Muscle of leg (tissue), 11 donors: Measurements from ENCODE around the gene CSRP1. TPM values are rescaled to one million over a fixed set of nuclear protein-coding genes. Genes with fewer than 3 reads are reported as not detected.

Experiments
- DNase-seq: peaks from one replicate; pipeline ENCODE4 v3.0.0; 2013
- H3K27ac ChIP-seq: one replicate; pipeline ENCODE4 v1.5.1; 2013; ENCODE audit warnings: mild to moderate bottlenecking, low read length, control low read depth
- H3K27me3 ChIP-seq: one replicate; pipeline ENCODE4 v1.6.1; 2013; ENCODE audit warnings: low read length; ENCODE audit not compliant: control insufficient read depth, insufficient read depth
- H3K36me3 ChIP-seq: one replicate; pipeline ENCODE4 v1.6.1; 2013; ENCODE audit warnings: low read length; ENCODE audit not compliant: control insufficient read depth, insufficient read depth
- H3K4me1 ChIP-seq: one replicate; pipeline ENCODE4 v1.6.1; 2013; ENCODE audit warnings: low read length; ENCODE audit not compliant: control insufficient read depth, insufficient read depth
- H3K4me3 ChIP-seq: one replicate; pipeline ENCODE4 v1.5.1; 2013; ENCODE audit warnings: low read length, control low read depth
- H3K9me3 ChIP-seq: replicated peaks from 2 replicates; pipeline ENCODE4 v1.6.1; 2013; ENCODE audit warnings: low read depth, low read length; ENCODE audit not compliant: control insufficient read depth
- WGBS: methylation state at CpG from one replicate; pipeline ENCODE4 v1.1.5; 2013; ENCODE audit warnings: missing lambda C conversion rate; ENCODE audit not compliant: insufficient coverage; 5-methylcytosine and 5-hydroxymethylcytosine counted together
- polyA plus RNA-seq, 8 donors: library from polyadenylated mRNA; unstranded; fragments of 120-200 nt; gene quantifications; one replicate each; pipeline versions ENCODE4 v1.2.1 to v1.2.3, GENCODE V29; 2013; ENCODE audit warnings: inconsistent platforms in 1 of 8, low replicate concordance in 1 of 8; ENCODE audit not compliant: insufficient read length in 8 of 8, insufficient read depth in 1 of 8
- total RNA-seq: library from RNA; stranded (reverse); fragments of 120-200 nt; gene quantifications from one replicate; pipeline ENCODE4 v1.2.4, GENCODE V29; 2013

Gene CSRP1
- total and polyA plus RNA-seq, 9 donors, result 36.2 to 77.0 (median 47.0) TPM

- 77% methylated on average over 3 of the region's 4 CpGs for WGBS
Measured at GRCh38 chr1:201444792-201445191, 62.1 kb downstream of the CSRP1 start.

GRCh38 chr1:201443747-201444146 is 63.2 kb downstream of the CSRP1 start:
- DNase-seq, result no peak
- Histone ChIP-seq H3K9me3 (peaks cover 5% of the 10 kb centered on the region), H3K4me3 (no peak overlapping the region), H3K27me3 (no peaks in the 10 kb centered on the region), H3K36me3 (no peaks in the 10 kb centered on the region), H3K27ac (no peak overlapping the region), H3K4me1 (peaks cover 10% of the 10 kb centered on the region)
- WGBS, result 57% methylated on average over 6 of the region's 7 CpGs

More at GRCh38 chr1:201444792-201445191, 62.1 kb downstream of the CSRP1 start:
- no peak for DNase-seq
- Histone ChIP-seq H3K9me3 (peaks cover 5% of the 10 kb centered on the region), H3K4me1 (peaks cover 16% of the 10 kb centered on the region), H3K27me3 (no peaks in the 10 kb centered on the region), H3K27ac (no peak overlapping the region), H3K4me3 (no peak overlapping the region), H3K36me3 (no peaks in the 10 kb centered on the region)

- no peak overlapping the region for H3K27ac ChIP-seq
Measured at GRCh38 chr1:201436969-201437368, 70.0 kb downstream of the CSRP1 start.

GRCh38 chr1:201436393-201436792 is 70.5 kb downstream of the CSRP1 start:
- H3K36me3 ChIP-seq, result no peaks in the 10 kb centered on the region
- H3K27me3 ChIP-seq, result no peaks in the 10 kb centered on the region
- H3K4me1 ChIP-seq, result peaks cover 18% of the 10 kb centered on the region
- peaks cover 5% of the 10 kb centered on the region for H3K9me3 ChIP-seq
- peak; percentile 72 for DNase-seq
- WGBS, result 39% methylated on average over 2 of the region's 6 CpGs
- no peak overlapping the region for H3K4me3 ChIP-seq
- peak overlapping the region; percentile 35 for H3K27ac ChIP-seq

More at GRCh38 chr1:201436969-201437368, 70.0 kb downstream of the CSRP1 start:
- no peaks in the 10 kb centered on the region for H3K27me3 ChIP-seq
- no peak overlapping the region for H3K4me3 ChIP-seq
- peaks cover 13% of the 10 kb centered on the region for H3K4me1 ChIP-seq
- H3K36me3 ChIP-seq, result no peaks in the 10 kb centered on the region
- WGBS, result no CpG with 5 or more reads among the region's 3 CpGs
- H3K9me3 ChIP-seq, result peaks cover 5% of the 10 kb centered on the region
- no peak for DNase-seq

- H3K9me3 ChIP-seq, result no peaks in the 10 kb centered on the region
- H3K36me3 ChIP-seq, result no peaks in the 10 kb centered on the region
- no peak overlapping the region for H3K27ac ChIP-seq
- 84% methylated on average over 3 of the region's 3 CpGs for whole genome bisulfite sequencing
- H3K27me3 ChIP-seq, result no peaks in the 10 kb centered on the region
- no peak for DNase-seq
- H3K4me1 ChIP-seq, result peaks cover 39% of the 10 kb centered on the region
- no peak overlapping the region for H3K4me3 ChIP-seq
Measured at GRCh38 chr1:201434266-201434665, 72.7 kb downstream of the CSRP1 start.

- Histone ChIP-seq H3K4me3 (no peak overlapping the region), H3K9me3 (no peaks in the 10 kb centered on the region), H3K4me1 (peaks cover 44% of the 10 kb centered on the region), H3K36me3 (no peaks in the 10 kb centered on the region), H3K27ac (no peak overlapping the region), H3K27me3 (no peaks in the 10 kb centered on the region)
- 77% methylated on average over 3 of the region's 6 CpGs for WGBS
- no peak for DNase-seq
Measured at GRCh38 chr1:201433609-201434008, 73.3 kb downstream of the CSRP1 start.

Other genes starting within 250 kb of the CSRP1 start
- gene PKP1, start 223.6 kb downstream of the CSRP1 start, total RNA-seq, result 3.3 TPM
- 10 to 100 TPM in 5 of 8 donors, 1 to 10 TPM in 3; 8.1 to 40.4 (median 11.1) TPM for gene PKP1, start 223.6 kb downstream of the CSRP1 start, polyA plus RNA-seq
- 408 TPM for gene TNNT2, start 129.4 kb downstream of the CSRP1 start, total RNA-seq
- gene TNNT2, start 129.4 kb downstream of the CSRP1 start, polyA plus RNA-seq, result 1,000 to 10,000 TPM in 2 of 8 donors, 100 to 1,000 TPM in 6; 727 to 1,212 (median 936) TPM
- 5.1 TPM for gene LAD1, start 107.8 kb downstream of the CSRP1 start, total RNA-seq
- gene LAD1, start 107.8 kb downstream of the CSRP1 start, polyA plus RNA-seq, result 10 to 100 TPM in 6 of 8 donors, 1 to 10 TPM in 2; 9.3 to 15.4 (median 11.1) TPM
- 668 TPM for gene TNNI1, start 85.4 kb downstream of the CSRP1 start, total RNA-seq
- 1,000 to 10,000 TPM; 1,469 to 1,873 (median 1,763) TPM for gene TNNI1, start 85.4 kb downstream of the CSRP1 start, polyA plus RNA-seq
- 12.6 TPM for gene PHLDA3, start 37.9 kb downstream of the CSRP1 start, total RNA-seq
- 10 to 100 TPM; 17.7 to 29.0 (median 21.4) TPM for gene PHLDA3, start 37.9 kb downstream of the CSRP1 start, polyA plus RNA-seq
- 21.7 TPM for gene NAV1, start 32.0 kb upstream of the CSRP1 start, total RNA-seq
- 10 to 100 TPM; 16.9 to 42.0 (median 27.4) TPM for gene NAV1, start 32.0 kb upstream of the CSRP1 start, polyA plus RNA-seq